Neural cell (in vitro differentiated cells): Measurements from ENCODE around the gene CTSL. TPM values are rescaled to one million over a fixed set of nuclear protein-coding genes. Genes with fewer than 3 reads are reported as not detected.

Experiments
- H2AFZ ChIP-seq: fragments of 200-600, 300-800 bp; sonication (generic), shearing (Covaris generic); 2 replicates; pipeline ENCODE4 v1.6.0; 2014; ENCODE audit warnings: low read depth, mild to moderate bottlenecking, antibody characterized with exemption, low read length, moderate library complexity
- H3F3A ChIP-seq: fragments of 200-600 bp; shearing (Covaris generic); 2 replicates; pipeline ENCODE4 v1.6.1; 2016; ENCODE audit warnings: mild to moderate bottlenecking, moderate library complexity, mixed read lengths, antibody characterized with exemption, low read length; ENCODE audit not compliant: insufficient read depth, poor library complexity, severe bottlenecking
- H3K27ac ChIP-seq: fragments of 200-600, 300-800 bp; sonication (generic), shearing (Covaris generic); 2 replicates; pipeline ENCODE4 v1.5.1; 2014; ENCODE audit warnings: mild to moderate bottlenecking, low read length, moderate library complexity
- H3K27me3 ChIP-seq: fragments of 300-800, 200-600 bp; sonication (generic), shearing (Covaris generic); 2 replicates; pipeline ENCODE4 v1.6.0; 2014; ENCODE audit warnings: mild to moderate bottlenecking, low read depth, low read length, moderate library complexity; ENCODE audit not compliant: insufficient read depth
- H3K36me3 ChIP-seq: fragments of 300-800, 200-600 bp; sonication (generic), shearing (Covaris generic); 2 replicates; pipeline ENCODE4 v1.5.1; 2014; ENCODE audit warnings: mild to moderate bottlenecking, antibody characterized with exemption, low read length, moderate library complexity; ENCODE audit not compliant: insufficient read depth
- H3K4me2 ChIP-seq: fragments of 300-800, 200-600 bp; sonication (generic), shearing (Covaris generic); 2 replicates; pipeline ENCODE4 v1.6.0; 2014; ENCODE audit warnings: mild to moderate bottlenecking, low read length
- H3K4me3 ChIP-seq: fragments of 300-800, 200-600 bp; sonication (generic), shearing (Covaris generic); 2 replicates; pipeline ENCODE4 v1.5.1; 2014; ENCODE audit warnings: mild to moderate bottlenecking, low read length, moderate library complexity
- H3K79me2 ChIP-seq: fragments of 200-600 bp; shearing (Covaris generic); replicated peaks from 2 replicates; pipeline ENCODE4 v1.6.0; 2014; ENCODE audit warnings: mild to moderate bottlenecking, low read length, moderate library complexity; ENCODE audit not compliant: insufficient read depth
- H3K9ac ChIP-seq: fragments of 300-800, 200-600 bp; sonication (generic), shearing (Covaris generic); 2 replicates; pipeline ENCODE4 v1.6.1; 2016; ENCODE audit warnings: mild to moderate bottlenecking, low read length, mixed read lengths
- H3K9me2 ChIP-seq: fragments of 200-600 bp; shearing (Covaris generic); 2 replicates; pipeline ENCODE4 v1.6.1; 2016; ENCODE audit warnings: mild to moderate bottlenecking, low read length, mixed read lengths; ENCODE audit not compliant: insufficient read depth
- H3K9me3 ChIP-seq: fragments of 200-600, 300-800 bp; sonication (generic), shearing (Covaris generic); 2 replicates; pipeline ENCODE4 v1.6.1; 2016; ENCODE audit warnings: mild to moderate bottlenecking, mixed run types, low read length, moderate library complexity, mixed read lengths
- H4K20me1 ChIP-seq: fragments of 200-600 bp; shearing (Covaris generic); 2 replicates; pipeline ENCODE4 v1.6.1; 2016; ENCODE audit warnings: mild to moderate bottlenecking, mixed run types; ENCODE audit not compliant: insufficient read depth
- EP300 ChIP-seq: fragments of 450-650 bp; conservative IDR thresholded peaks from 2 replicates; pipeline ENCODE4 v1.6.1; 2014; ENCODE audit warnings: antibody characterized with exemption, mild to moderate bottlenecking, moderate library complexity; ENCODE audit not compliant: poor library complexity, severe bottlenecking
- EZH2 ChIP-seq: fragments of 200-600, 300-800 bp; shearing (Covaris generic), sonication (generic); IDR thresholded peaks from 2 replicates; pipeline ENCODE4 v1.6.1; 2014; ENCODE audit warnings: antibody characterized with exemption, low read length, borderline replicate concordance, mild to moderate bottlenecking; ENCODE audit not compliant: insufficient read depth, poor library complexity, severe bottlenecking
- MXI1 ChIP-seq: fragments of 450-650 bp; conservative IDR thresholded peaks from 2 replicates; pipeline ENCODE4 v1.6.1; 2014; ENCODE audit warnings: antibody characterized with exemption, mild to moderate bottlenecking; ENCODE audit not compliant: poor library complexity, severe bottlenecking
- POLR2AphosphoS5 ChIP-seq: IDR thresholded peaks from 2 replicates; pipeline ENCODE4 v1.6.1; 2012
- RAD21 ChIP-seq: fragments of 450-650 bp; conservative IDR thresholded peaks from 2 replicates; pipeline ENCODE4 v1.6.1; 2014; ENCODE audit warnings: antibody characterized with exemption, mild to moderate bottlenecking, moderate library complexity
- REST ChIP-seq: IDR thresholded peaks from 2 replicates; pipeline ENCODE4 v1.6.1; 2012; ENCODE audit warnings: borderline replicate concordance
- SMC3 ChIP-seq: fragments of 450-650 bp; conservative IDR thresholded peaks from 2 replicates; pipeline ENCODE4 v1.6.1; 2014; ENCODE audit warnings: antibody characterized with exemption, mild to moderate bottlenecking, moderate library complexity; ENCODE audit not compliant: poor library complexity
- TAF1 ChIP-seq: IDR thresholded peaks from 2 replicates; pipeline ENCODE4 v1.6.1; 2012; ENCODE audit warnings: low read depth
- polyA plus RNA-seq: library from polyadenylated mRNA; depleted of rRNA; stranded (reverse); fragments of >200 nt; gene quantifications from 2 replicates; pipeline ENCODE4 v1.2.3, GENCODE V29; 2014
- TF ChIP-seq, protein P1 (sequence below): fragments of 450-650 bp; IDR thresholded peaks from 2 replicates; pipeline ENCODE4 v1.5.1; 2014; ENCODE audit warnings: antibody characterized with exemption, mild to moderate bottlenecking, moderate library complexity; ENCODE audit not compliant: poor library complexity, severe bottlenecking

The CTSL gene
- polyA plus RNA-seq, 1 donor from 2014 or later: 53.5 TPM

DNA sequence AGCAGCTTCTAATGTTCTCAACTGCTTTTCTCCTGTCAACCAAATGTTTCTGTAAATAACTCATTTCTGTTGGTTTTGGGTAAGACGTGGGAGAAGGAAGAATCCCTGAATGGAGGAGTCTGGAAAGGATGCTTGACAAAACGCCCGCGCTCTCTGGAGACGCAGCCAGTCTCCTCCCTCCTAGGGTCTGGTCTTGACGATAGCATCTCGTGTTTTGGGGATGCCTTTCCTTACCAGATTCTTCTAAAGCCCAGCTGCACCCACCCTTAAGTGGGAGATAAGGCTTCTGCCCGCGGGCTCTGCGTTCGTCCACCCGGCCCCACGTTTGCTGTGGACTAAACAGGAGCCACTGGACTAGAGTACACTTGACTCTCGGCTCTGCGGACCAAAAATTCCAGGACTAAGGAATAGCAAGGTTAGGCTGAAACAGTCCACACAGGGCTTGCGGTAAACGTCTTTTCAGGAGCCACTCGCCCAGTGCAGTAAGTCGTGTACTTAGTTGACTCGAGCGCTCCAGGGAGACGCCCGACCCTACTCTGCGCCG is 491 bp upstream of the CTSL start:
- H3K9me3 ChIP-seq: no peaks in the 10 kb centered on the region
- TF ChIP-seq EP300 (no peak), RAD21 (no peak)
- H3K4me2 ChIP-seq: peak overlapping the region; percentile 92
- no peaks in the 10 kb centered on the region for H3K36me3 ChIP-seq
- H3K79me2 ChIP-seq: no peaks in the 10 kb centered on the region
- peak overlapping the region; percentile 75 for H3K9ac ChIP-seq
- H3F3A ChIP-seq: no peaks in the 10 kb centered on the region
- H3K4me3 ChIP-seq: peak overlapping the region; percentile 93
- no peaks in the 10 kb centered on the region for H4K20me1 ChIP-seq
- peak overlapping the region; percentile 53 for H3K27ac ChIP-seq
- no peaks in the 10 kb centered on the region for H3K27me3 ChIP-seq
- no peaks in the 10 kb centered on the region for H3K9me2 ChIP-seq
- peak overlapping the region; percentile 92 for H2AFZ ChIP-seq

DNA sequence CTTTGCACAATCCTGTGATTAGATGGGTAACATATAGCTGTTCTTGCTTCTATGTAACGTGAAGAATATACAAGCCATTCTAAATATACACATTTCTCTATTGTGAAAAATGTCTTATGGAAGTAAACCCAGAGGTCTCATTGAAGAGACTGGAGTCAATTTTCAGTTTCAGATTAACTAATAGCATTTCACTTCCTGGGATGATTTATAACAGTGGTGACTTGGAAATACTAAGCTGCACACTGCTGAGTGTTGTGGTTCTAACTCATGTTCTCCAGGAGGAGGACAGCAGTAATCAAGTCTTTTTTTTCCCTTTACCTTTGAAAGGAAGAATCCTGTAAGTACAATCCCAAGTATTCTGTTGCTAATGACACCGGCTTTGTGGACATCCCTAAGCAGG is 3.3 kb downstream of the CTSL start:
- H3K27me3 ChIP-seq: no peaks in the 10 kb centered on the region
- H3K79me2 ChIP-seq: no peaks in the 10 kb centered on the region
- no peak overlapping the region for H3K4me2 ChIP-seq
- H3K9me3 ChIP-seq: no peaks in the 10 kb centered on the region
- no peak overlapping the region for H2AFZ ChIP-seq
- H3F3A ChIP-seq: no peaks in the 10 kb centered on the region
- no peak overlapping the region for H3K27ac ChIP-seq
- H3K9ac ChIP-seq: no peak overlapping the region
- H4K20me1 ChIP-seq: no peaks in the 10 kb centered on the region
- no peaks in the 10 kb centered on the region for H3K36me3 ChIP-seq
- no peaks in the 10 kb centered on the region for H3K9me2 ChIP-seq
- TF ChIP-seq POLR2AphosphoS5 (no peak), RAD21 (no peak), EZH2 (no peak), SMC3 (no peak), TAF1 (no peak)
- TF ChIP-seq, protein P1, sequence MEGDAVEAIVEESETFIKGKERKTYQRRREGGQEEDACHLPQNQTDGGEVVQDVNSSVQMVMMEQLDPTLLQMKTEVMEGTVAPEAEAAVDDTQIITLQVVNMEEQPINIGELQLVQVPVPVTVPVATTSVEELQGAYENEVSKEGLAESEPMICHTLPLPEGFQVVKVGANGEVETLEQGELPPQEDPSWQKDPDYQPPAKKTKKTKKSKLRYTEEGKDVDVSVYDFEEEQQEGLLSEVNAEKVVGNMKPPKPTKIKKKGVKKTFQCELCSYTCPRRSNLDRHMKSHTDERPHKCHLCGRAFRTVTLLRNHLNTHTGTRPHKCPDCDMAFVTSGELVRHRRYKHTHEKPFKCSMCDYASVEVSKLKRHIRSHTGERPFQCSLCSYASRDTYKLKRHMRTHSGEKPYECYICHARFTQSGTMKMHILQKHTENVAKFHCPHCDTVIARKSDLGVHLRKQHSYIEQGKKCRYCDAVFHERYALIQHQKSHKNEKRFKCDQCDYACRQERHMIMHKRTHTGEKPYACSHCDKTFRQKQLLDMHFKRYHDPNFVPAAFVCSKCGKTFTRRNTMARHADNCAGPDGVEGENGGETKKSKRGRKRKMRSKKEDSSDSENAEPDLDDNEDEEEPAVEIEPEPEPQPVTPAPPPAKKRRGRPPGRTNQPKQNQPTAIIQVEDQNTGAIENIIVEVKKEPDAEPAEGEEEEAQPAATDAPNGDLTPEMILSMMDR: no peak
- H3K4me3 ChIP-seq: no peak overlapping the region

DNA sequence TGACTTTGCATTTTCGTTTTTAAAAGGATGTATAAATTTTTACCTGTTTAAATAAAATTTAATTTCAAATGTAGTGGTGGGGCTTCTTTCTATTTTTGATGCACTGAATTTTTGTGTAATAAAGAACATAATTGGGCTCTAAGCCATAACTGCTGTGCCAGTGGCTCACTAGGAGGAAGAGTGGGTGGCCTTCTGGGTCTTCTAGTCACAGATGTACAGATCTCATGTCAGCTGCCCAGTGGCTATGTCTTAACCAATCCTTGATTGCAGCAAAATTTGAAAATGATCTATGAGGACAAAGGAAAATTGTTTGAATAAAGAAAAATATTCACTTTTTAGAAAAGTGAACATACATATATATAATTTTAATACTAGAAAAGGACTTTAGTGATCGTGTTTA is 5.4 kb downstream of the CTSL start:
- H3F3A ChIP-seq: no peaks in the 10 kb centered on the region
- no peak overlapping the region for H3K27ac ChIP-seq
- H3K9me2 ChIP-seq: no peaks in the 10 kb centered on the region
- no peaks in the 10 kb centered on the region for H3K79me2 ChIP-seq
- H3K9ac ChIP-seq: no peak overlapping the region
- H3K4me2 ChIP-seq: no peak overlapping the region
- H3K27me3 ChIP-seq: no peaks in the 10 kb centered on the region
- no peaks in the 10 kb centered on the region for H3K36me3 ChIP-seq
- H2AFZ ChIP-seq: no peak overlapping the region
- TF ChIP-seq RAD21: no peak
- TF ChIP-seq POLR2AphosphoS5: no peak
- no peak for TF ChIP-seq REST
- TF ChIP-seq TAF1: no peak
- TF ChIP-seq MXI1: no peak
- no peak for TF ChIP-seq SMC3
- no peak for TF ChIP-seq EZH2
- no peak for TF ChIP-seq EP300
- TF ChIP-seq, protein P1: no peak
- no peak overlapping the region for H3K4me3 ChIP-seq
- no peaks in the 10 kb centered on the region for H3K9me3 ChIP-seq
- no peaks in the 10 kb centered on the region for H4K20me1 ChIP-seq
